Measurements from ENCODE around the gene ATOX1. TPM values are rescaled to one million over a fixed set of nuclear protein-coding genes. Genes with fewer than 3 reads are reported as not detected.
"Not testable (repeated sequence)": the region's sequence is repeated elsewhere in the genome, so short reads cannot be mapped to it uniquely, and the experiment has no call there.

Gene ATOX1
- total and polyA plus RNA-seq, 2 donors from 2014 or later, result 83.2 to 611 TPM

DNA sequence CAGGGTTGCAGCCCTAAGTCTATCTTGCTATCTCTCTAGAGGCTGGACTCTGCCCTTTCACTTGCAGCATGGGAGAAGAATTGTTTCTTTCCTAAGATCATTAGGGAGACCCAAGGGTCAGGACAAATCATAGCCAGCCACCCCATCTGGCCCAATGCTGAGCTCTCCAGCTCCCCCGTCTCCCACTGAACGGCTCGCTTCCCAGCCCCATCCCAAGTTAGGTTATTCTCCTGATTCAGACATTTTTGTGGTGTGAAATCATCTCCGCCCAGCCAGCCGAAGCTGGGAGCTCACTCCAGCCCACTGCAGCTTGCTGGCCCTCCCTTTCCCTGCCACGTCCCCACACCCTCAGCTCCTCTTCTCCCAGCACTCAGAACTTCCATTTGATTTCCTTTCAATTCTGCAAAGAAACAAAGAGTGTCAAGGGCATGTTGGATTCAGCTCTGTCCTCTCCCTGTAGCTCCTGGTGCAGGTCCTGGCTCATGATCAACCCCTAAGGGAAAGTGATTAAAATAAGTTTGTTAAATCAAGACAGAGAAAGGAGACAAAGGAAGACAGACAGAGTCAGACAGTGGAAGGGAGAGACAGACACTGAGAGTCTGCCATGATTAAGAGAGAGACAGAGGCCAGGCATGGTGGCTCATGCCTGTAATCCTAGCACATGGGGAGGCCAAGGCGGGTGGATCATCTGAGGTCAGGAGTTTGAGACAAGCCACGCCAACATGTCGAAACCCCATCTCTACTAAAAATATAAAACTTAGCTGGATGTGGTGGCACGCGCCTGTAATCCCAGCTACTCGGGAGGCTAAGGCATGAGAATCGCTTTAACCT lies 59.1 kb downstream of the ATOX1 start:
- Histone ChIP-seq H3K4me3 (ENCODE audit: low read length in 3 of 3) (peak overlapping the region in 2 of 3 donors; percentile 1 to 23), H3K36me3 (ENCODE audit: control insufficient read depth in 2 of 3, insufficient read depth in 3 of 3, low read length in 3 of 3) (no peaks in the 10 kb centered on the region), H3K4me1 (ENCODE audit: control insufficient read depth in 2 of 3, insufficient read depth in 2 of 3, low read depth in 1 of 3, low read length in 3 of 3) (peaks cover 7 to 17% (median 11%) of the 10 kb centered on the region in 3 donors), H3K9ac (ENCODE audit: low read length in 3 of 3) (peak overlapping the region; percentile 18 to 46 (median 39)), H3K27ac (ENCODE audit: low read depth in 2 of 2, low read length in 2 of 2) (peak overlapping the region; percentile 68 to 79), H3K27me3 (ENCODE audit: control insufficient read depth, insufficient read depth, low read length) (no peaks in the 10 kb centered on the region), H3K9me3 (ENCODE audit: control insufficient read depth in 2 of 3, insufficient read depth in 1 of 3, low read length in 3 of 3) (no peaks in the 10 kb centered on the region)
- DNase-seq, result peak; percentile 87 to 96 (median 93)
- peak; percentile 82 for FAIRE-seq
- intact Hi-C loops (cut with DNase I), result no loop called here
- TF ChIP-seq, protein P1, sequence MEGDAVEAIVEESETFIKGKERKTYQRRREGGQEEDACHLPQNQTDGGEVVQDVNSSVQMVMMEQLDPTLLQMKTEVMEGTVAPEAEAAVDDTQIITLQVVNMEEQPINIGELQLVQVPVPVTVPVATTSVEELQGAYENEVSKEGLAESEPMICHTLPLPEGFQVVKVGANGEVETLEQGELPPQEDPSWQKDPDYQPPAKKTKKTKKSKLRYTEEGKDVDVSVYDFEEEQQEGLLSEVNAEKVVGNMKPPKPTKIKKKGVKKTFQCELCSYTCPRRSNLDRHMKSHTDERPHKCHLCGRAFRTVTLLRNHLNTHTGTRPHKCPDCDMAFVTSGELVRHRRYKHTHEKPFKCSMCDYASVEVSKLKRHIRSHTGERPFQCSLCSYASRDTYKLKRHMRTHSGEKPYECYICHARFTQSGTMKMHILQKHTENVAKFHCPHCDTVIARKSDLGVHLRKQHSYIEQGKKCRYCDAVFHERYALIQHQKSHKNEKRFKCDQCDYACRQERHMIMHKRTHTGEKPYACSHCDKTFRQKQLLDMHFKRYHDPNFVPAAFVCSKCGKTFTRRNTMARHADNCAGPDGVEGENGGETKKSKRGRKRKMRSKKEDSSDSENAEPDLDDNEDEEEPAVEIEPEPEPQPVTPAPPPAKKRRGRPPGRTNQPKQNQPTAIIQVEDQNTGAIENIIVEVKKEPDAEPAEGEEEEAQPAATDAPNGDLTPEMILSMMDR (IDR thresholded peaks at IDR 0.05; ENCODE audit: borderline replicate concordance, extremely low read depth, insufficient read depth), result no peak

DNA sequence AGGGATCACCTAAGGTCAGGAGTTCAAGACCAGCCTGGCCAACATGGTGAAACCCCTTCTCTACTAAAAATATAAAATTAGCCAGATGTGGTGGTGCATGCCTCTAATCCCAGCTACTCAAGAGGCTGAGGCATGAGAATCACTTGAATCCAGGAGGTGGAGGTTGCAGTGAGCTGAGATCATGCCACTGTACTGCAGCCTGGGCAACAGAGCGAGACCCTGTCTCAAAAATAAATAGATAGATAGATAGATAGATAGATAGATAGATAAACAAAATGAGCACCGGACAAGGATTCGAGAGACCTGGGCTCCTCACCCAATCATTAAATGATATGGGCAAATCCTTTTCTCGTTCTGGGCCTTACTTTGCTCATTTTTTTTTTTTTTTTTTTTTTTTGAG lies 60.4 kb downstream of the ATOX1 start:
- not testable (repeated sequence) for H3K27ac ChIP-seq (ENCODE audit: low read depth in 2 of 2, low read length in 2 of 2)

DNA sequence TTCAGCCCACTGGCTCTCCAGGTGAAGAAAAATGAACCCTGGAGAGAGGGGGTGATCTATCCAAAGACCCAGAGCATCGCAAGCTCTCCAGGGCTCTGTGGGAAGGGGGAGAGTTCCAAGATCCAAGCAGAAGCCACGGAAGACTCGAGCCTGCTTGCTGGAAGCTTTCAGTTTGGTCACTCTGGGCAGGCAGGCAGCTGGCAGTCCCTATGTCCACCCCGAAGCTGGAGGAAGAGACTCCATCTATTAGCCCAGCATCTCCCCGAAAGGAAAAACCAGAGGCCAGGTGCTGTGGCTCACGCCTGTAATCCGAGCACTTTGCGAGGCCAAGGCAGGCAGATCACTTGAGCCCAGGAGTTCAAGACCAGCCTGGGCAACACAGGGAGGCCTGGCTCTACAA lies 61.0 kb downstream of the ATOX1 start:
- no peak for FAIRE-seq
- H3K9me3 ChIP-seq (ENCODE audit: control insufficient read depth in 2 of 3, insufficient read depth in 1 of 3, low read length in 3 of 3), result no peaks in the 10 kb centered on the region
- H3K27ac ChIP-seq (ENCODE audit: low read depth in 2 of 2, low read length in 2 of 2), result peak overlapping the region in 1 of 2 donors; percentile 5
- TF ChIP-seq, protein P1 (IDR thresholded peaks at IDR 0.05; ENCODE audit: borderline replicate concordance, extremely low read depth, insufficient read depth), result no peak
- H3K9ac ChIP-seq (ENCODE audit: low read length in 3 of 3), result no peak overlapping the region
- H3K4me1 ChIP-seq (ENCODE audit: control insufficient read depth in 2 of 3, insufficient read depth in 2 of 3, low read depth in 1 of 3, low read length in 3 of 3), result peaks cover 7 to 22% (median 17%) of the 10 kb centered on the region in 3 donors
- intact Hi-C loops (cut with DNase I), result no loop called here
- DNase-seq, result no peak
- H3K27me3 ChIP-seq (ENCODE audit: control insufficient read depth, insufficient read depth, low read length), result no peaks in the 10 kb centered on the region
- H3K4me3 ChIP-seq (ENCODE audit: low read length in 3 of 3), result no peak overlapping the region
- H3K36me3 ChIP-seq (ENCODE audit: control insufficient read depth in 2 of 3, insufficient read depth in 3 of 3, low read length in 3 of 3), result no peaks in the 10 kb centered on the region

More for the DNA sequence above, 60.4 kb downstream of the ATOX1 start:
- H3K36me3 ChIP-seq (ENCODE audit: control insufficient read depth in 2 of 3, insufficient read depth in 3 of 3, low read length in 3 of 3); intact Hi-C loops (cut with DNase I); H3K9ac ChIP-seq (ENCODE audit: low read length in 3 of 3); H3K9me3 ChIP-seq (ENCODE audit: control insufficient read depth in 2 of 3, insufficient read depth in 1 of 3, low read length in 3 of 3); H3K27me3 ChIP-seq (ENCODE audit: control insufficient read depth, insufficient read depth, low read length); H3K4me3 ChIP-seq (ENCODE audit: low read length in 3 of 3); DNase-seq; FAIRE-seq: not testable (repeated sequence)
- peaks cover 7 to 17% (median 16%) of the 10 kb centered on the region in 3 donors for H3K4me1 ChIP-seq (ENCODE audit: control insufficient read depth in 2 of 3, insufficient read depth in 2 of 3, low read depth in 1 of 3, low read length in 3 of 3)

GRCh38 chr5:151696470-151697061 lies 61.9 kb downstream of the ATOX1 start:
- Histone ChIP-seq H3K4me1 (ENCODE audit: control insufficient read depth in 2 of 3, insufficient read depth in 2 of 3, low read depth in 1 of 3, low read length in 3 of 3) (peaks cover 7 to 22% (median 17%) of the 10 kb centered on the region in 3 donors), H3K9ac (ENCODE audit: low read length in 3 of 3) (no peak overlapping the region), H3K36me3 (ENCODE audit: control insufficient read depth in 2 of 3, insufficient read depth in 3 of 3, low read length in 3 of 3) (no peaks in the 10 kb centered on the region), H3K9me3 (ENCODE audit: control insufficient read depth in 2 of 3, insufficient read depth in 1 of 3, low read length in 3 of 3) (no peaks in the 10 kb centered on the region), H3K27me3 (ENCODE audit: control insufficient read depth, insufficient read depth, low read length) (no peaks in the 10 kb centered on the region), H3K27ac (ENCODE audit: low read depth in 2 of 2, low read length in 2 of 2) (peak overlapping the region; percentile 47 to 68), H3K4me3 (ENCODE audit: low read length in 3 of 3) (peak overlapping the region in 1 of 3 donors; percentile 6)
- intact Hi-C loops (cut with DNase I), result no loop called here
- TF ChIP-seq, protein P1 (IDR thresholded peaks at IDR 0.05; ENCODE audit: borderline replicate concordance, extremely low read depth, insufficient read depth), result no peak
- DNase-seq (peak; percentile 66 to 91 (median 75)), FAIRE-seq (no peak)

All from kidney (tissue), 14 donors.